Measurements from ENCODE around the gene TAMM41.

TAMM41 gene

GRCh38 chr3:11820531-11821041, 26.1 kb downstream of the TAMM41 start:
- TF ChIP-seq RAD21 (IDR thresholded peaks at IDR 0.05; ENCODE audit: low read depth): no peak
- TF ChIP-seq ZBTB7A (IDR thresholded peaks at IDR 0.05; ENCODE audit: low read depth): no peak
- TF ChIP-seq YY1 (IDR thresholded peaks at IDR 0.05; ENCODE audit: low read depth): no peak
- no peak for TF ChIP-seq REST (IDR thresholded peaks at IDR 0.05; ENCODE audit: low read depth)
- TF ChIP-seq TCF12 (IDR thresholded peaks at IDR 0.05; ENCODE audit: low read depth): no peak
- no peak for TF ChIP-seq TEAD4 (IDR thresholded peaks at IDR 0.05)
- no peak for TF ChIP-seq CREB1 (IDR thresholded peaks at IDR 0.05; ENCODE audit: low read depth)
- TF ChIP-seq TAF1 (IDR thresholded peaks at IDR 0.05; ENCODE audit: low read depth): no peak
- no peak for TF ChIP-seq USF1 (IDR thresholded peaks at IDR 0.05)
- no peak for TF ChIP-seq EP300 (IDR thresholded peaks at IDR 0.05; ENCODE audit: borderline replicate concordance)
- no peak for TF ChIP-seq FOXM1 (IDR thresholded peaks at IDR 0.05; ENCODE audit: borderline replicate concordance, low read depth)
- TF ChIP-seq NFIC (IDR thresholded peaks at IDR 0.05): no peak
- TF ChIP-seq EGR1 (IDR thresholded peaks at IDR 0.05): no peak
- TF ChIP-seq MAX (IDR thresholded peaks at IDR 0.05): no peak

- no peak for TF ChIP-seq EP300 (IDR thresholded peaks at IDR 0.05; ENCODE audit: borderline replicate concordance)
- TF ChIP-seq CREB1 (IDR thresholded peaks at IDR 0.05; ENCODE audit: low read depth): no peak
- no peak for TF ChIP-seq NFIC (IDR thresholded peaks at IDR 0.05)
- no peak for TF ChIP-seq EGR1 (IDR thresholded peaks at IDR 0.05)
- no peak for TF ChIP-seq MAX (IDR thresholded peaks at IDR 0.05)
- no peak for TF ChIP-seq USF1 (IDR thresholded peaks at IDR 0.05)
- no peak for TF ChIP-seq TAF1 (IDR thresholded peaks at IDR 0.05; ENCODE audit: low read depth)
- no peak for TF ChIP-seq CEBPB (IDR thresholded peaks at IDR 0.05)
- TF ChIP-seq FOXM1 (IDR thresholded peaks at IDR 0.05; ENCODE audit: borderline replicate concordance, low read depth): no peak
- no peak for TF ChIP-seq TEAD4 (IDR thresholded peaks at IDR 0.05)
- TF ChIP-seq YY1 (IDR thresholded peaks at IDR 0.05; ENCODE audit: low read depth): no peak
- no peak for TF ChIP-seq ZBTB7A (IDR thresholded peaks at IDR 0.05; ENCODE audit: low read depth)
- TF ChIP-seq TCF12 (IDR thresholded peaks at IDR 0.05; ENCODE audit: low read depth): no peak
- no peak for TF ChIP-seq RAD21 (IDR thresholded peaks at IDR 0.05; ENCODE audit: low read depth)
Observed at GRCh38 chr3:11819146-11819689, 27.5 kb downstream of the TAMM41 start.

- TF ChIP-seq TEAD4 (IDR thresholded peaks at IDR 0.05) (no peak), YY1 (IDR thresholded peaks at IDR 0.05; ENCODE audit: low read depth) (no peak), RAD21 (IDR thresholded peaks at IDR 0.05; ENCODE audit: low read depth) (no peak), ZBTB7A (IDR thresholded peaks at IDR 0.05; ENCODE audit: low read depth) (no peak), TAF1 (IDR thresholded peaks at IDR 0.05; ENCODE audit: low read depth) (no peak), EGR1 (IDR thresholded peaks at IDR 0.05) (no peak), NFIC (IDR thresholded peaks at IDR 0.05) (no peak), FOXM1 (IDR thresholded peaks at IDR 0.05; ENCODE audit: borderline replicate concordance, low read depth) (no peak)
Observed at GRCh38 chr3:11818033-11818432, 28.7 kb downstream of the TAMM41 start.

- TF ChIP-seq EP300 (IDR thresholded peaks at IDR 0.05; ENCODE audit: borderline replicate concordance) (no peak), NFIC (IDR thresholded peaks at IDR 0.05) (no peak), EGR1 (IDR thresholded peaks at IDR 0.05) (no peak), TAF1 (IDR thresholded peaks at IDR 0.05; ENCODE audit: low read depth) (no peak), TCF12 (IDR thresholded peaks at IDR 0.05; ENCODE audit: low read depth) (no peak), USF1 (IDR thresholded peaks at IDR 0.05) (no peak), CREB1 (IDR thresholded peaks at IDR 0.05; ENCODE audit: low read depth) (no peak)
Observed at GRCh38 chr3:11815111-11815510, 31.6 kb downstream of the TAMM41 start.

GRCh38 chr3:11814663-11815062, 32.0 kb downstream of the TAMM41 start:
- no peak for TF ChIP-seq TCF12 (IDR thresholded peaks at IDR 0.05; ENCODE audit: low read depth)
- no peak for TF ChIP-seq YY1 (IDR thresholded peaks at IDR 0.05; ENCODE audit: low read depth)

GRCh38 chr3:11810276-11810675, 36.4 kb downstream of the TAMM41 start:
- TF ChIP-seq TEAD4 (IDR thresholded peaks at IDR 0.05) (no peak), ZBTB7A (IDR thresholded peaks at IDR 0.05; ENCODE audit: low read depth) (no peak), USF1 (IDR thresholded peaks at IDR 0.05) (no peak), YY1 (IDR thresholded peaks at IDR 0.05; ENCODE audit: low read depth) (no peak), MAX (IDR thresholded peaks at IDR 0.05) (no peak), CREB1 (IDR thresholded peaks at IDR 0.05; ENCODE audit: low read depth) (no peak), CEBPB (IDR thresholded peaks at IDR 0.05) (no peak)
